ENCODE results near the gene OPRL1. TPM values are rescaled to one million over a fixed set of nuclear protein-coding genes. Genes with fewer than 3 reads are reported as not detected.

Gene OPRL1
- total RNA-seq, 1 experiment from 2014 or later, result 0.33 TPM

- BruUV-seq (replicated peaks), result no TSS peak
- H3K27me3 Mint-ChIP-seq (ENCODE audit: unreplicated experiment), result peaks cover 58% of the 10 kb centered on the region
- no peak for TF ChIP-seq CTCF (IDR thresholded peaks at IDR 0.05; ENCODE audit: unreplicated experiment)
- no peaks in the 10 kb centered on the region for H3K36me3 Mint-ChIP-seq (ENCODE audit: insufficient read depth, unreplicated experiment)
- H3K4me3 Mint-ChIP-seq (ENCODE audit: low read depth, unreplicated experiment), result no peak overlapping the region
- H3K4me1 Mint-ChIP-seq (ENCODE audit: low read depth, unreplicated experiment), result no peaks in the 10 kb centered on the region
- peaks cover 9% of the 10 kb centered on the region for H3K9me3 Mint-ChIP-seq (ENCODE audit: low read depth, unreplicated experiment)
- no peak overlapping the region for H3K27ac Mint-ChIP-seq (ENCODE audit: unreplicated experiment)
- CTCF ChIA-PET, result interaction anchor here (0.5 to 2.3 kb wide), 4 partner anchors 9 to 20 kb away, joined by 3 to 5 read pairs (median 4); no protein-coding TSS in a partner anchor
- intact Hi-C loops (cut with micrococcal nuclease; ENCODE audit: unreplicated experiment), result no loop called here
- DNase-seq, result no peak
Measured at GRCh38 chr20:64140061-64140931, 60.4 kb downstream of the OPRL1 start.

- no peak for DNase-seq
- Mint-ChIP-seq H3K27ac (ENCODE audit: unreplicated experiment) (no peak overlapping the region), H3K36me3 (ENCODE audit: insufficient read depth, unreplicated experiment) (no peaks in the 10 kb centered on the region), H3K4me1 (ENCODE audit: low read depth, unreplicated experiment) (no peaks in the 10 kb centered on the region), H3K27me3 (ENCODE audit: unreplicated experiment) (peaks cover 52% of the 10 kb centered on the region), H3K9me3 (ENCODE audit: low read depth, unreplicated experiment) (peaks cover 9% of the 10 kb centered on the region), H3K4me3 (ENCODE audit: low read depth, unreplicated experiment) (no peak overlapping the region)
- no peak for TF ChIP-seq CTCF (IDR thresholded peaks at IDR 0.05; ENCODE audit: unreplicated experiment)
- intact Hi-C loops (cut with micrococcal nuclease; ENCODE audit: unreplicated experiment), result no loop called here
- no TSS peak for BruUV-seq (replicated peaks)
- CTCF ChIA-PET, result interaction anchor here (0.5 to 2.3 kb wide), 4 partner anchors 10 to 21 kb away, joined by 3 to 5 read pairs (median 4); no protein-coding TSS in a partner anchor
Measured at GRCh38 chr20:64140956-64141355, 61.1 kb downstream of the OPRL1 start.

DNA sequence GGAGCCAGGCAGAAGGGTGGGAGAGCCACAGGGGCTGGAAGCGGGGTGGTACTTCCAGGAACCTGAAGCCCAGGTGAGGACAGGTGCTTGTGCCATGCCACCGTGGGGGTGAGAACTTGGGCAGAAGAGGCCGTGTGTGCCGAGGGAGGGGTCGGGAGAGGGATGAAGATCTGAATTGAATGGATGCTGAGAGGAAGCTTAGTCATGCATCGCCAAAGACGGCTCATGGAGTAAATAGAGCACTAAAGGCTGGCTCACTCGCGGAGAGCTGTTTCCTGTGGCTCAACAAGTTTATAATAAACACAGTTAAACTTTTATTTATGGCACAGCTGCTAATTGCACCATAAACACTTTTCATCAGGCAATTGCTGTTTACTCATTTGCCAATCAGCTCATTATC lies 62.7 kb downstream of the OPRL1 start:
- intact Hi-C loops (cut with micrococcal nuclease; ENCODE audit: unreplicated experiment), result no loop called here
- BruUV-seq (replicated peaks), result no TSS peak
- Mint-ChIP-seq H3K4me3 (ENCODE audit: low read depth, unreplicated experiment) (no peak overlapping the region), H3K4me1 (ENCODE audit: low read depth, unreplicated experiment) (no peaks in the 10 kb centered on the region), H3K36me3 (ENCODE audit: insufficient read depth, unreplicated experiment) (no peaks in the 10 kb centered on the region), H3K27ac (ENCODE audit: unreplicated experiment) (no peak overlapping the region), H3K27me3 (ENCODE audit: unreplicated experiment) (peaks cover 49% of the 10 kb centered on the region), H3K9me3 (ENCODE audit: low read depth, unreplicated experiment) (peaks cover 9% of the 10 kb centered on the region)
- no peak for DNase-seq
- TF ChIP-seq CTCF (IDR thresholded peaks at IDR 0.05; ENCODE audit: unreplicated experiment), result no peak
- CTCF ChIA-PET, result interaction anchor here (2.3 kb wide), 1 partner anchor 14 kb away, joined by 5 read pairs; no protein-coding TSS in a partner anchor

DNA sequence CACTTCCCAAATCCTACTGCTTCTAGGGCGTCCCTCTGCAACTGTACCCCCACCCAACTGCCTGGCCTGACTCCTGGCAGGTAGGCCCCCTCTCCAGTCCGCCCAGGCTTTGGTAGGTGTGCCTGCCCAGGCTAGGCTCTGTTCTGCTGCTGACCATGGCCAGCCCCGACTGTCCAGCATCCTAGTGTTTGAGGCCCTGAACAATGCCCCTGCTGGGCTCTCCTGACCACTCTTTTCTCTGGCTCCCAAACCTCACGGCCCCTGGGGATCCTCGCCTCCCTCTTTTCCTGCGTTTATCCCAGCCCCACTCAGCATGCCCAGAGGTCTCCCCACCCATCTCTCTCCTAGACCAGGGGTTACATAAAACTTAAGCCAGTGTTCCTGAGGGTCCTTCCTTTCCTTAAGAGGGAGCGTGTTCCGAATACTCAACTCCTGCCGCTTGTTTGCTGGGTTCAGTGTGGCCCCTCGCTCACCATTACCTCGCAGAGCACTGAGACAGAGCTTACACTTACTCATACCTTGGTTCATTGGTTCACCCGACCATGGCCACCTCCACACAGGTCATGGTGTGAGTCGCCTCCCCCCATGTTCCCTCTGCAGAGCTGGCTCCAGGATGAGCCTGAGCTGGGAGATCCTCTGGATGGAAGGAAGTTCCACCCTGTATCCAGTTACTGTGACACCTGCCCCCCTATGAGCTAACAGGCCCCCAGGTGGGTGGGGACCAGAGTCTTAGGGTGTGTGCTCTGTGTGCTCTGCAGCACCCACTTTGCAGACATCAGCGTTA lies 63.3 kb downstream of the OPRL1 start:
- CTCF ChIA-PET, result interaction anchor here (2.3 kb wide), 1 partner anchor 13 kb away, joined by 5 read pairs; no protein-coding TSS in a partner anchor

More for the DNA sequence above, 63.3 kb downstream of the OPRL1 start:
- no TSS peak for BruUV-seq (replicated peaks)
- Mint-ChIP-seq H3K36me3 (ENCODE audit: insufficient read depth, unreplicated experiment) (no peaks in the 10 kb centered on the region), H3K27ac (ENCODE audit: unreplicated experiment) (no peak overlapping the region), H3K4me3 (ENCODE audit: low read depth, unreplicated experiment) (no peak overlapping the region), H3K4me1 (ENCODE audit: low read depth, unreplicated experiment) (no peaks in the 10 kb centered on the region), H3K27me3 (ENCODE audit: unreplicated experiment) (peaks cover 56% of the 10 kb centered on the region), H3K9me3 (ENCODE audit: low read depth, unreplicated experiment) (peaks cover 11% of the 10 kb centered on the region)
- intact Hi-C loops (cut with micrococcal nuclease; ENCODE audit: unreplicated experiment), result no loop called here
- no peak for TF ChIP-seq CTCF (IDR thresholded peaks at IDR 0.05; ENCODE audit: unreplicated experiment)
- no peak for DNase-seq
